Measurements from ENCODE around the gene TGFBR3L. TPM values are rescaled to one million over a fixed set of nuclear protein-coding genes. Genes with fewer than 3 reads are reported as not detected.
"Not testable (repeated sequence)": the region's sequence is repeated elsewhere in the genome, so short reads cannot be mapped to it uniquely, and the experiment has no call there.

Gene TGFBR3L
- total RNA-seq, 1 donor from 2014 or later: 8.2 TPM

GRCh38 chr19:7888826-7889217 lies 25.8 kb upstream of the TGFBR3L start:
- peaks cover 8% of the 10 kb centered on the region for H3K4me1 ChIP-seq
- no peak for DNase-seq
- H3K27ac ChIP-seq (replicated peaks): no peak overlapping the region
- no peaks in the 10 kb centered on the region for H3K36me3 ChIP-seq
- peak overlapping the region; percentile 65 for H3K4me3 ChIP-seq
- H3K27me3 ChIP-seq (ENCODE audit: low read depth): peaks cover 57% of the 10 kb centered on the region
- intact Hi-C loops (cut with micrococcal nuclease): no loop called here
- no peak for TF ChIP-seq CTCF (IDR thresholded peaks at IDR 0.05; ENCODE audit: borderline replicate concordance)
- no peaks in the 10 kb centered on the region for H3K9me3 ChIP-seq (replicated peaks)

- intact Hi-C loops (cut with micrococcal nuclease); H3K4me1 ChIP-seq; H3K36me3 ChIP-seq; H3K4me3 ChIP-seq; DNase-seq; H3K27ac ChIP-seq (replicated peaks); H3K9me3 ChIP-seq (replicated peaks): not testable (repeated sequence)
- H3K27me3 ChIP-seq (ENCODE audit: low read depth): peaks cover 54% of the 10 kb centered on the region
These were observed 21.1 kb upstream of the TGFBR3L start for GRCh38 chr19:7893362-7894101.

- intact Hi-C loops (cut with micrococcal nuclease): no loop called here
- no peak for DNase-seq
- no peak for TF ChIP-seq CTCF (IDR thresholded peaks at IDR 0.05; ENCODE audit: borderline replicate concordance)
- Histone ChIP-seq H3K36me3 (no peaks in the 10 kb centered on the region), H3K27ac (replicated peaks) (no peak overlapping the region), H3K27me3 (ENCODE audit: low read depth) (peaks cover 44% of the 10 kb centered on the region), H3K9me3 (replicated peaks) (no peaks in the 10 kb centered on the region), H3K4me1 (no peaks in the 10 kb centered on the region), H3K4me3 (no peak overlapping the region)
These were observed 19.9 kb upstream of the TGFBR3L start for GRCh38 chr19:7894612-7895309.

GRCh38 chr19:7895565-7895964 lies 19.1 kb upstream of the TGFBR3L start:
- DNase-seq: no peak
- no peak overlapping the region for H3K27ac ChIP-seq (replicated peaks)
- intact Hi-C loops (cut with micrococcal nuclease): no loop called here
- TF ChIP-seq CTCF (IDR thresholded peaks at IDR 0.05; ENCODE audit: borderline replicate concordance): no peak
- H3K4me3 ChIP-seq: no peak overlapping the region
- H3K9me3 ChIP-seq (replicated peaks): no peaks in the 10 kb centered on the region
- H3K27me3 ChIP-seq (ENCODE audit: low read depth): peaks cover 37% of the 10 kb centered on the region
- no peaks in the 10 kb centered on the region for H3K36me3 ChIP-seq
- H3K4me1 ChIP-seq: no peaks in the 10 kb centered on the region

GRCh38 chr19:7897292-7897691 lies 17.3 kb upstream of the TGFBR3L start:
- Histone ChIP-seq H3K4me1 (no peaks in the 10 kb centered on the region), H3K27me3 (ENCODE audit: low read depth) (peaks cover 32% of the 10 kb centered on the region), H3K27ac (replicated peaks) (no peak overlapping the region), H3K9me3 (replicated peaks) (no peaks in the 10 kb centered on the region), H3K4me3 (no peak overlapping the region), H3K36me3 (no peaks in the 10 kb centered on the region)
- no peak for DNase-seq
- no peak for TF ChIP-seq CTCF (IDR thresholded peaks at IDR 0.05; ENCODE audit: borderline replicate concordance)
- intact Hi-C loops (cut with micrococcal nuclease): no loop called here

- Histone ChIP-seq H3K36me3 (no peaks in the 10 kb centered on the region), H3K4me1 (peaks cover 9% of the 10 kb centered on the region), H3K27me3 (ENCODE audit: low read depth) (peaks cover 15% of the 10 kb centered on the region), H3K9me3 (replicated peaks) (no peaks in the 10 kb centered on the region), H3K4me3 (no peak overlapping the region), H3K27ac (replicated peaks) (no peak overlapping the region)
- intact Hi-C loops (cut with micrococcal nuclease): no loop called here
- DNase-seq: no peak
- no peak for TF ChIP-seq CTCF (IDR thresholded peaks at IDR 0.05; ENCODE audit: borderline replicate concordance)
These were observed 15.7 kb upstream of the TGFBR3L start for GRCh38 chr19:7898967-7899366.

Measured in left ventricle myocardium inferior (tissue), 1 donor.